Trophoblast cell (in vitro differentiated cells and primary cell): Measurements from ENCODE around the gene THADA.

Source experiments
- DNase-seq, 2 donors: peaks; one replicate each; pipeline ENCODE4 v3.0.0-alpha.2; 2016
- H2AFZ ChIP-seq: 2 replicates; pipeline ENCODE4 v1.6.1; 2013; ENCODE audit warnings: low read length, moderate library complexity, mild to moderate bottlenecking; ENCODE audit not compliant: insufficient read depth, poor library complexity
- H2AK5ac ChIP-seq: 2 replicates; pipeline ENCODE4 v1.6.1; 2013; ENCODE audit warnings: mild to moderate bottlenecking, low read length
- H2BK120ac ChIP-seq: 2 replicates; pipeline ENCODE4 v1.6.1; 2013; ENCODE audit warnings: low read length, mild to moderate bottlenecking, moderate library complexity; ENCODE audit not compliant: insufficient read depth, poor library complexity
- H2BK12ac ChIP-seq: 2 replicates; pipeline ENCODE4 v1.6.1; 2013; ENCODE audit warnings: mild to moderate bottlenecking, low read length, moderate library complexity
- H2BK5ac ChIP-seq: 2 replicates; pipeline ENCODE4 v1.6.1; 2013; ENCODE audit warnings: low read length, low read depth, moderate library complexity, mild to moderate bottlenecking; ENCODE audit not compliant: poor library complexity
- H3K14ac ChIP-seq: 2 replicates; pipeline ENCODE4 v1.6.1; 2013; ENCODE audit warnings: mild to moderate bottlenecking, low read length
- H3K18ac ChIP-seq: 2 replicates; pipeline ENCODE4 v1.6.1; 2013; ENCODE audit warnings: mild to moderate bottlenecking, low read length
- H3K23ac ChIP-seq: 2 replicates; pipeline ENCODE4 v1.6.1; 2013; ENCODE audit warnings: low read length
- H3K27ac ChIP-seq: 2 replicates; pipeline ENCODE4 v1.5.1; 2013; ENCODE audit warnings: low read depth, mild to moderate bottlenecking, inconsistent platforms, low read length, moderate library complexity
- H3K27me3 ChIP-seq: 2 replicates; pipeline ENCODE4 v1.6.1; 2013; ENCODE audit warnings: inconsistent platforms, mild to moderate bottlenecking, low read length, moderate library complexity; ENCODE audit not compliant: insufficient read depth
- H3K36me3 ChIP-seq, 2 experiments: 1 replicate in 1 of 2; 2 replicates in 1 of 2; pipeline ENCODE4 v1.6.1; 2013; ENCODE audit warnings: low read length in 2 of 2, mild to moderate bottlenecking in 2 of 2, moderate library complexity in 1 of 2; ENCODE audit not compliant: insufficient read depth in 2 of 2, control insufficient read depth in 1 of 2
- H3K4ac ChIP-seq: 2 replicates; pipeline ENCODE4 v1.6.1; 2013; ENCODE audit warnings: low read depth, mild to moderate bottlenecking, low read length, moderate library complexity
- H3K4me1 ChIP-seq, 2 experiments: 1 replicate in 1 of 2; 2 replicates in 1 of 2; pipeline ENCODE4 v1.6.1; 2013; ENCODE audit warnings: low read length in 2 of 2, mild to moderate bottlenecking in 2 of 2, moderate library complexity in 1 of 2; ENCODE audit not compliant: insufficient read depth in 2 of 2, control insufficient read depth in 1 of 2
- H3K4me2 ChIP-seq: 2 replicates; pipeline ENCODE4 v1.6.1; 2013; ENCODE audit warnings: inconsistent platforms, mild to moderate bottlenecking, low read length, moderate library complexity
- H3K4me3 ChIP-seq: 2 replicates; pipeline ENCODE4 v1.5.1; 2013; ENCODE audit warnings: mild to moderate bottlenecking, low read depth, low read length, inconsistent platforms
- H3K79me1 ChIP-seq: one replicate; pipeline ENCODE4 v1.6.1; 2013; ENCODE audit warnings: low read length
- H3K79me2 ChIP-seq: 2 replicates; pipeline ENCODE4 v1.6.1; 2013; ENCODE audit warnings: low read length, mild to moderate bottlenecking; ENCODE audit not compliant: control insufficient read depth, insufficient read depth, poor library complexity
- H3K9ac ChIP-seq: 2 replicates; pipeline ENCODE4 v1.6.1; 2013; ENCODE audit warnings: mild to moderate bottlenecking, low read length
- H3K9me3 ChIP-seq: 2 replicates; pipeline ENCODE4 v1.6.1; 2013; ENCODE audit warnings: low read depth, mild to moderate bottlenecking, control low read depth, inconsistent platforms, low read length; ENCODE audit not compliant: insufficient read depth
- H4K12ac ChIP-seq: 2 replicates; pipeline ENCODE4 v1.6.1; 2013; ENCODE audit warnings: low read depth, mild to moderate bottlenecking, low read length, moderate library complexity
- H4K8ac ChIP-seq: 2 replicates; pipeline ENCODE4 v1.6.1; 2013; ENCODE audit warnings: low read depth, mild to moderate bottlenecking, low read length, moderate library complexity
- H4K91ac ChIP-seq: one replicate; pipeline ENCODE4 v1.6.1; 2013; ENCODE audit warnings: low read depth, mild to moderate bottlenecking, low read length, moderate library complexity
- WGBS: extraction: QIAGEN DNeasy Blood & Tissue Kit; methylation state at CpG from one replicate; pipeline ENCODE4 v1.1.7; 2013; ENCODE audit warnings: missing lambda C conversion rate; ENCODE audit not compliant: insufficient read length, insufficient coverage; ENCODE audit errors: extremely low coverage; 5-methylcytosine and 5-hydroxymethylcytosine counted together

Gene THADA

DNA sequence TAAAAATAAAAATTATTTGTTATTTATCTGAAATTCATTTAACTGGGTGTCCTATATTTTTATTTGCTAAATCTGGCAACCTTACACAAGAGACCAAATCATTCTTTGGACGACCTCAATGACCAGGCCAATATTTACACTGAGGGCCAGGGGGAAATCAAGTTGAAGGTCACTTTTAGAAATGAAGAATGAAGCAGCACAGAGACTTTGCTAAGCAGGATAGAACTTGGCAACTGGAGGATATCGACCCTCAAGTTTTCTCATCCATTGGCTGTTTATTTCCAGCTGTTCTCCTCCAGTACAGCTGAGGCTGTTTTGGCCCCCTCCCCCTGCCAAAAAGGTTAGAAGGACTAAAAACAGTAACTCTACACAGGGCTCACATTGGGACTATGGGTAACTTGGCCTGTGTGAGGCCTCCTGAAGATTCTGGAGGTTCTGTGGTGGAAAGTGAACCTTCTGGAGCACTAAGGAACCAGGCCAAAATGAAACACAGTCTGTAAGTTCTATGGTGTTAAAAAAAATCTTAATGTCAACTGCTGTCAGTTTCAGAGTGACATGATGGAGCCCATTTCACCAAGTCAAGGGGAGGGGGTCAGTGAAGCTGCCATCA lies 337.2 kb downstream of the THADA start:
- Histone ChIP-seq H3K14ac (no peak overlapping the region), H2AK5ac (no peak overlapping the region)
- no peak for DNase-seq

DNA sequence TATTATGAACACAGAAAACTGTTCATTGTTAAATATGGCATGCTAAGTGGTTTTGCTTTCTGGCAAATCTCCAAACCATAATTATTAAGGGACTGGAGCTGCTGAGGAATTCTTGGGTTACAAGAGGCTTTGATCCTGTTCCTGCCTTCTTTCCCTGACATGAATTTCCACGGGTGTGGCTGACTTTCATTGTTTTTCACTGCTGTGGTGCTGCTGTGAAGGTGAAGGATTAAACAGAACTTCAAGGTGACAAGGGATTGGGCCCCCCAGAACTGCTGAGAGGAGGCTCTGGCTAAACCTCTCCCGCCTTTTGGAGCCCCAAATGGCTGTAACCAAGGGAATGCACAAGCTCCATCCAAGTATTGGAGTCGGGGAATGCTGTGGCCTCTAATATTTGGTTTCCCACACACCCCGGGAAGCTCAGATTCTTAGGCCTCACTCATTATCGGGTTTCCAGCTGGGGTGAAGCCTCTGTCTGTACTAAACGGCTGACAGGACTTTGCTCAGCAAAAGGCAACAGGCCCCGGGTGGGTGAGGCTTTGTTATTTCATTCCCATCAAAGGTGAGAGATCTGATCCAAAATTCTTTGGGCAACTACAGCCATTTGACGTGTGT lies 340.4 kb downstream of the THADA start:
- Histone ChIP-seq H2BK5ac (peak overlapping the region; percentile 95), H3K9ac (no peak overlapping the region), H2BK120ac (peak overlapping the region; percentile 95), H3K9me3 (no peaks in the 10 kb centered on the region), H3K79me2 (peaks cover 8% of the 10 kb centered on the region), H3K4me1 (peaks cover 19 to 24% of the 10 kb centered on the region in 2 experiments), H3K4ac (peak overlapping the region; percentile 80), H2AK5ac (peak overlapping the region; percentile 95), H4K91ac (peak overlapping the region; percentile 95), H3K14ac (peak overlapping the region; percentile 79), H3K18ac (peak overlapping the region; percentile 76), H2BK12ac (peak overlapping the region; percentile 97), H3K4me2 (no peak overlapping the region), H2AFZ (no peak overlapping the region), H3K27ac (peak overlapping the region; percentile 86), H3K27me3 (no peaks in the 10 kb centered on the region), H3K79me1 (peaks cover 47% of the 10 kb centered on the region), H4K8ac (peak overlapping the region; percentile 82), H3K4me3 (no peak overlapping the region), H3K36me3 (no peaks in the 10 kb centered on the region), H4K12ac (no peak overlapping the region), H3K23ac (no peak overlapping the region)
- DNase-seq: no peak
- WGBS: no CpG with 5 or more reads among the region's 8 CpGs

More for the DNA sequence above, 337.2 kb downstream of the THADA start:
- Histone ChIP-seq H3K4me3 (no peak overlapping the region), H3K79me1 (peaks cover 32% of the 10 kb centered on the region), H2BK12ac (peak overlapping the region; percentile 33), H3K4ac (no peak overlapping the region), H3K4me1 (peaks cover 8 to 12% of the 10 kb centered on the region in 2 experiments), H3K36me3 (no peaks in the 10 kb centered on the region), H4K8ac (no peak overlapping the region), H2AFZ (no peak overlapping the region), H2BK120ac (no peak overlapping the region), H4K12ac (no peak overlapping the region), H3K27me3 (no peaks in the 10 kb centered on the region), H3K18ac (no peak overlapping the region), H3K9ac (no peak overlapping the region), H3K9me3 (no peaks in the 10 kb centered on the region), H4K91ac (peak overlapping the region; percentile 73), H3K27ac (no peak overlapping the region), H3K79me2 (peaks cover 1% of the 10 kb centered on the region), H3K4me2 (no peak overlapping the region), H3K23ac (no peak overlapping the region), H2BK5ac (no peak overlapping the region)
- WGBS: no CpG with 5 or more reads among the region's 2 CpGs

DNA sequence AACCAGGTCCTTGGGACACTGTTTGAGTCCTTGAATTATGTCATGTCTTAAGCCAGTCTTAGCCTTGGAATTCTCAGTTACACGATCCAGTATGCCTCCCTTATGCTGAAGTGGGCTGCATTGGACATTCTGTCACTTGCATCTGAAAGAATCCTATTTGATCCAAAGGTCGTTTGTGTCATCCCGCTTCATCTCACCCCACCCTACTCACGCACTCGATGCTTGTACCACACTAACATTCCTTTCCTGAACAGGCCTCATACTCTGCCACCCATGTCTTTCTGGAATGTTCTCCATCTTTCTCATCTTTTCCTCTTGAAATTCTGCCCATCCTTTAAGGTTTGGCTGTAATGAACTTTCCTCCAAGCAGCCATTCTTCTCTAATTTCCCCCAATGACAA lies 341.5 kb downstream of the THADA start:
- Histone ChIP-seq H3K9me3 (no peaks in the 10 kb centered on the region), H3K18ac (peak overlapping the region; percentile 2), H3K4ac (no peak overlapping the region), H3K9ac (no peak overlapping the region), H3K36me3 (no peaks in the 10 kb centered on the region), H3K27ac (no peak overlapping the region), H4K12ac (no peak overlapping the region), H3K79me1 (peaks cover 54% of the 10 kb centered on the region), H4K8ac (no peak overlapping the region), H2BK12ac (peak overlapping the region; percentile 86), H3K27me3 (no peaks in the 10 kb centered on the region), H4K91ac (peak overlapping the region; percentile 83), H3K23ac (no peak overlapping the region), H2AK5ac (peak overlapping the region; percentile 31), H3K4me1 (peaks cover 19 to 25% of the 10 kb centered on the region in 2 experiments), H3K79me2 (peaks cover 8% of the 10 kb centered on the region), H3K14ac (no peak overlapping the region), H3K4me2 (no peak overlapping the region), H2BK5ac (peak overlapping the region; percentile 12), H2AFZ (no peak overlapping the region), H2BK120ac (peak overlapping the region; percentile 50), H3K4me3 (no peak overlapping the region)
- no peak for DNase-seq
- 100% methylated on average over 2 of the region's 5 CpGs for WGBS

DNA sequence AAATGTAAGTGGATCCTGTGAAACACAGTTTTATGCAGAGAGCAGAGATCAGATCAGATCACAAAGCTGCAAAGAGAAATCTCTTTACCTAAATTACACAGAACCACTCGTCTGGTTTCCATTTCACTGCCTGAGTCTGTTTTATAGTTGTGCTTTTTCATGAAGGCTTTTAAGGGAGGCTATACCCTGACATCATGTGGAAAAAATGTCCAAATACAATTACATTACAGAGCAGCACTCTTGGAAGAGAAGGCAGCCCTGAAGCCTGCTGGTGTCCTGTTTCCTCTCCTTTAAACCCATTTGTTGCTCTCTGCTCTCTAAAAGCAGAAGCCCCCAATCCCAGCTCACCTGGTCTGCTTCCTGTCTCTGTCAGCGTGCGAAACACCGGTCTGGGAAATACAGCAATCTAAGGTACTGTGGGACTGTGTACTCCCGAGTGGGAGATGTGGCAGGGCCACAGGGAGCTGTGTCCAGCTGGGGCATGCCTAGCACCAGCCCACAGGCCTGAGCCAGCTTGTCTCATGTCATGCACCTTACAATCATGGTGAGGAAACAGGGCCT lies 344.6 kb downstream of the THADA start:
- peak overlapping the region; percentile 77 for H4K12ac ChIP-seq
- peak overlapping the region; percentile 100 for H2BK5ac ChIP-seq
- H3K4me3 ChIP-seq: no peak overlapping the region
- no peak overlapping the region for H3K4ac ChIP-seq
- peaks cover 21 to 32% of the 10 kb centered on the region in 2 experiments for H3K4me1 ChIP-seq
- H3K27me3 ChIP-seq: no peaks in the 10 kb centered on the region
- H3K4me2 ChIP-seq: no peak overlapping the region
- peaks cover 10% of the 10 kb centered on the region for H3K79me2 ChIP-seq
- peak overlapping the region; percentile 96 for H2BK12ac ChIP-seq
- H4K8ac ChIP-seq: peak overlapping the region; percentile 92
- peak overlapping the region; percentile 99 for H3K27ac ChIP-seq
- H3K14ac ChIP-seq: peak overlapping the region; percentile 94
- H3K79me1 ChIP-seq: peaks cover 56% of the 10 kb centered on the region
- peak overlapping the region; percentile 2 for H2AFZ ChIP-seq
- peak overlapping the region; percentile 93 for H2AK5ac ChIP-seq
- peak overlapping the region; percentile 99 for H4K91ac ChIP-seq
- H3K9ac ChIP-seq: no peak overlapping the region
- no peaks in the 10 kb centered on the region for H3K9me3 ChIP-seq
- DNase-seq: peak in 1 of 2 donors; percentile 42
- H3K18ac ChIP-seq: peak overlapping the region; percentile 57
- H2BK120ac ChIP-seq: peak overlapping the region; percentile 99
- WGBS: no CpG with 5 or more reads among the region's 5 CpGs
- H3K36me3 ChIP-seq: no peaks in the 10 kb centered on the region
- no peak overlapping the region for H3K23ac ChIP-seq
